Myocyte (in vitro differentiated cells): ENCODE measurements around the gene CCND2. TPM values are rescaled to one million over a fixed set of nuclear protein-coding genes. Genes with fewer than 3 reads are reported as not detected.

ENCODE experiments used
- total RNA-seq: library from RNA; depleted of rRNA; stranded (reverse); fragments of >200 nt; gene quantifications from 2 replicates; pipeline ENCODE4 v1.2.3, GENCODE V29; 2014

Gene CCND2
- total RNA-seq, 1 donor from 2014 or later = 86.6 TPM

Other genes starting within 250 kb of the CCND2 start
- 13.1 and 13.3 TPM in 2 replicates for gene TIGAR, start 47.5 kb downstream of the CCND2 start, total RNA-seq
- not detected in 2 replicates for gene FGF23, start 106.0 kb downstream of the CCND2 start, total RNA-seq
- gene FGF6, start 172.1 kb downstream of the CCND2 start, total RNA-seq = not detected in 2 replicates